ENCODE data around the gene STYXL2.

STYXL2 gene

GRCh38 chr1:167111868-167112709, 18.2 kb downstream of the STYXL2 start:
- peaks cover 27% of the 10 kb centered on the region for H3K9me3 Mint-ChIP-seq
- no peak for TF ChIP-seq CTCF (IDR thresholded peaks at IDR 0.05)
- H3K4me3 Mint-ChIP-seq, result no peak overlapping the region
- peaks cover 11% of the 10 kb centered on the region for H3K36me3 Mint-ChIP-seq (ENCODE audit: low read depth)
- H3K4me1 Mint-ChIP-seq, result peaks cover 21% of the 10 kb centered on the region
- H3K27ac Mint-ChIP-seq, result no peak overlapping the region
- no peak for DNase-seq
- H3K27me3 Mint-ChIP-seq (ENCODE audit: low read depth, poor library complexity), result no peaks in the 10 kb centered on the region

GRCh38 chr1:167114725-167115124, 20.9 kb downstream of the STYXL2 start:
- no peak overlapping the region for H3K4me3 Mint-ChIP-seq
- peaks cover 22% of the 10 kb centered on the region for H3K9me3 Mint-ChIP-seq
- no peak for DNase-seq
- no peak overlapping the region for H3K27ac Mint-ChIP-seq
- peaks cover 4% of the 10 kb centered on the region for H3K27me3 Mint-ChIP-seq (ENCODE audit: low read depth, poor library complexity)
- TF ChIP-seq CTCF (IDR thresholded peaks at IDR 0.05), result no peak
- peaks cover 11% of the 10 kb centered on the region for H3K36me3 Mint-ChIP-seq (ENCODE audit: low read depth)
- peaks cover 18% of the 10 kb centered on the region for H3K4me1 Mint-ChIP-seq

- H3K4me1 Mint-ChIP-seq, result peaks cover 21% of the 10 kb centered on the region
- H3K9me3 Mint-ChIP-seq, result peaks cover 12% of the 10 kb centered on the region
- H3K4me3 Mint-ChIP-seq, result no peak overlapping the region
- peaks cover 6% of the 10 kb centered on the region for H3K36me3 Mint-ChIP-seq (ENCODE audit: low read depth)
- TF ChIP-seq CTCF (IDR thresholded peaks at IDR 0.05), result no peak
- peaks cover 5% of the 10 kb centered on the region for H3K27me3 Mint-ChIP-seq (ENCODE audit: low read depth, poor library complexity)
- DNase-seq, result no peak
- no peak overlapping the region for H3K27ac Mint-ChIP-seq
Measured at GRCh38 chr1:167115655-167116054, 21.8 kb downstream of the STYXL2 start.

GRCh38 chr1:167116174-167116573, 22.3 kb downstream of the STYXL2 start:
- H3K4me3 Mint-ChIP-seq, result no peak overlapping the region

GRCh38 chr1:167117225-167117624, 23.4 kb downstream of the STYXL2 start:
- Mint-ChIP-seq H3K4me1 (peaks cover 31% of the 10 kb centered on the region), H3K27ac (no peak overlapping the region), H3K27me3 (ENCODE audit: low read depth, poor library complexity) (peaks cover 20% of the 10 kb centered on the region), H3K4me3 (no peak overlapping the region), H3K9me3 (no peaks in the 10 kb centered on the region), H3K36me3 (ENCODE audit: low read depth) (no peaks in the 10 kb centered on the region)
- DNase-seq, result no peak
- no peak for TF ChIP-seq CTCF (IDR thresholded peaks at IDR 0.05)

More at GRCh38 chr1:167116174-167116573, 22.3 kb downstream of the STYXL2 start:
- peaks cover 7% of the 10 kb centered on the region for H3K9me3 Mint-ChIP-seq
- H3K4me1 Mint-ChIP-seq, result peaks cover 22% of the 10 kb centered on the region
- H3K36me3 Mint-ChIP-seq (ENCODE audit: low read depth), result peaks cover under 1% of the 10 kb centered on the region
- TF ChIP-seq CTCF (IDR thresholded peaks at IDR 0.05), result no peak
- no peak for DNase-seq
- H3K27ac Mint-ChIP-seq, result no peak overlapping the region
- peaks cover 9% of the 10 kb centered on the region for H3K27me3 Mint-ChIP-seq (ENCODE audit: low read depth, poor library complexity)

GRCh38 chr1:167118188-167118587, 24.3 kb downstream of the STYXL2 start:
- H3K27ac Mint-ChIP-seq, result no peak overlapping the region

More at GRCh38 chr1:167118188-167118587, 24.3 kb downstream of the STYXL2 start:
- peaks cover 25% of the 10 kb centered on the region for H3K27me3 Mint-ChIP-seq (ENCODE audit: low read depth, poor library complexity)
- no peak overlapping the region for H3K4me3 Mint-ChIP-seq
- no peaks in the 10 kb centered on the region for H3K9me3 Mint-ChIP-seq
- no peak for DNase-seq
- no peak for TF ChIP-seq CTCF (IDR thresholded peaks at IDR 0.05)
- peaks cover 31% of the 10 kb centered on the region for H3K4me1 Mint-ChIP-seq
- H3K36me3 Mint-ChIP-seq (ENCODE audit: low read depth), result no peaks in the 10 kb centered on the region

All from nephron progenitor cell (in vitro differentiated cells).